ENCODE data around the gene MAJIN.

Gene MAJIN

GRCh38 chr11:64913171-64913727 is 58.7 kb downstream of the MAJIN start:
- no peak for DNase-seq (ENCODE audit: low read depth in 2 of 2)

GRCh38 chr11:64911689-64912088 is 60.2 kb downstream of the MAJIN start:
- no peak for DNase-seq (ENCODE audit: low read depth in 2 of 2)

- no peak for DNase-seq (ENCODE audit: low read depth in 2 of 2)
Measured at GRCh38 chr11:64911142-64911541, 60.8 kb downstream of the MAJIN start.

- DNase-seq (ENCODE audit: low read depth in 2 of 2), result no peak
Measured at GRCh38 chr11:64910451-64911093, 61.3 kb downstream of the MAJIN start.

GRCh38 chr11:64909653-64910343 is 62.1 kb downstream of the MAJIN start:
- DNase-seq (ENCODE audit: low read depth in 2 of 2), result no peak

GRCh38 chr11:64908766-64909165 is 63.1 kb downstream of the MAJIN start:
- DNase-seq (ENCODE audit: low read depth in 2 of 2), result no peak

- no peak for DNase-seq (ENCODE audit: low read depth in 2 of 2)
Measured at GRCh38 chr11:64906314-64906635, 65.6 kb downstream of the MAJIN start.

GRCh38 chr11:64905516-64906313 is 66.2 kb downstream of the MAJIN start:
- no peak for DNase-seq (ENCODE audit: low read depth in 2 of 2)

GRCh38 chr11:64903291-64903833 is 68.5 kb downstream of the MAJIN start:
- DNase-seq (ENCODE audit: low read depth in 2 of 2), result no peak

- DNase-seq (ENCODE audit: low read depth in 2 of 2), result no peak
Measured at GRCh38 chr11:64902102-64902900, 69.6 kb downstream of the MAJIN start.

- no peak for DNase-seq (ENCODE audit: low read depth in 2 of 2)
Measured at GRCh38 chr11:64900774-64901173, 71.1 kb downstream of the MAJIN start.

- peak; percentile 34 to 46 for DNase-seq (ENCODE audit: low read depth in 2 of 2)
Measured at GRCh38 chr11:64900263-64900678, 71.6 kb downstream of the MAJIN start.

- no peak for DNase-seq (ENCODE audit: low read depth in 2 of 2)
Measured at GRCh38 chr11:64898541-64898940, 73.4 kb downstream of the MAJIN start.

- DNase-seq (ENCODE audit: low read depth in 2 of 2), result no peak
Measured at GRCh38 chr11:64898076-64898445, 73.8 kb downstream of the MAJIN start.

- no peak for DNase-seq (ENCODE audit: low read depth in 2 of 2)
Measured at GRCh38 chr11:64897381-64898075, 74.4 kb downstream of the MAJIN start.

- no peak for DNase-seq (ENCODE audit: low read depth in 2 of 2)
Measured at GRCh38 chr11:64896448-64897022, 75.4 kb downstream of the MAJIN start.

GRCh38 chr11:64894812-64895452 is 77.0 kb downstream of the MAJIN start:
- no peak for DNase-seq (ENCODE audit: low read depth in 2 of 2)

- DNase-seq (ENCODE audit: low read depth in 2 of 2), result peak; percentile 85 to 93
Measured at GRCh38 chr11:64894070-64894811, 77.7 kb downstream of the MAJIN start.
